GM19240 (cell line): ENCODE data around the gene NCAN.
"Not testable (repeated sequence)": the region's sequence is repeated elsewhere in the genome, so short reads cannot be mapped to it uniquely, and the experiment has no call there.

ENCODE experiments used
- DNase-seq: peaks from one replicate; pipeline ENCODE4 v3.0.0; 2011; ENCODE audit warnings: low spot score; ENCODE audit not compliant: insufficient read length

The NCAN gene

GRCh38 chr19:19192910-19193423 is 18.8 kb upstream of the NCAN start:
- no peak for DNase-seq

GRCh38 chr19:19193926-19194325 is 17.8 kb upstream of the NCAN start:
- DNase-seq = no peak

- no peak for DNase-seq
Observed at GRCh38 chr19:19201697-19202630, 9.8 kb upstream of the NCAN start.

- DNase-seq = no peak
Observed at GRCh38 chr19:19202707-19203011, 9.1 kb upstream of the NCAN start.

GRCh38 chr19:19203012-19203856 is 8.5 kb upstream of the NCAN start, which contains the start of gene NR2C2AP:
NR2C2AP (minus strand) TSS chr19:19203414; CDS start chr19:19203060, 354 bp downstream.
- peak; percentile 100 for DNase-seq

GRCh38 chr19:19204181-19204580 is 7.6 kb upstream of the NCAN start:
- no peak for DNase-seq

GRCh38 chr19:19205416-19206410 is 6.0 kb upstream of the NCAN start:
- DNase-seq = no peak

- no peak for DNase-seq
Observed at GRCh38 chr19:19206938-19207337, 4.8 kb upstream of the NCAN start.

- no peak for DNase-seq
Observed at GRCh38 chr19:19207637-19208572, 3.9 kb upstream of the NCAN start.

- DNase-seq = no peak
Observed at GRCh38 chr19:19209372-19209771, 2.4 kb upstream of the NCAN start.

- no peak for DNase-seq
Observed at GRCh38 chr19:19212916-19213315, 1.2 kb downstream of the NCAN start.

GRCh38 chr19:19213426-19214158 is 1.8 kb downstream of the NCAN start:
- DNase-seq = no peak

GRCh38 chr19:19214159-19214490 is 2.4 kb downstream of the NCAN start:
- no peak for DNase-seq

- DNase-seq = no peak
Observed at GRCh38 chr19:19214892-19215291, 3.1 kb downstream of the NCAN start.

- no peak for DNase-seq
Observed at GRCh38 chr19:19215792-19216191, 4.0 kb downstream of the NCAN start.

- DNase-seq = no peak
Observed at GRCh38 chr19:19217099-19217498, 5.3 kb downstream of the NCAN start.

GRCh38 chr19:19218911-19219310 is 7.2 kb downstream of the NCAN start:
- no peak for DNase-seq

- DNase-seq = not testable (repeated sequence)
Observed at GRCh38 chr19:19221000-19221399, 9.2 kb downstream of the NCAN start.

- no peak for DNase-seq
Observed at GRCh38 chr19:19223060-19223459, 11.3 kb downstream of the NCAN start.
